Adipocyte (in vitro differentiated cells): ENCODE measurements around the gene PRKCA.
"Not testable (repeated sequence)": the region's sequence is repeated elsewhere in the genome, so short reads cannot be mapped to it uniquely, and the experiment has no call there.

ENCODE experiments used
- DNase-seq: peaks from one replicate; pipeline ENCODE4 v3.0.0-alpha.2; 2015; ENCODE audit warnings: low read depth
- H3K27me3 ChIP-seq: replicated peaks from 2 replicates; pipeline ENCODE4 v1.7.0; 2013; ENCODE audit warnings: mild to moderate bottlenecking, low read length, moderate library complexity; ENCODE audit not compliant: control insufficient read depth, insufficient read depth
- H3K36me3 ChIP-seq: 2 replicates; pipeline ENCODE4 v1.7.0; 2013; ENCODE audit warnings: low read length, mild to moderate bottlenecking, moderate library complexity; ENCODE audit not compliant: control insufficient read depth, insufficient read depth, severe bottlenecking
- H3K4me1 ChIP-seq: 2 replicates; pipeline ENCODE4 v1.7.0; 2013; ENCODE audit warnings: mild to moderate bottlenecking, low read length, moderate library complexity; ENCODE audit not compliant: control insufficient read depth, insufficient read depth
- H3K4me3 ChIP-seq: 2 replicates; pipeline ENCODE4 v1.7.0; 2013; ENCODE audit warnings: mild to moderate bottlenecking, low read length, moderate library complexity
- H3K9ac ChIP-seq: 2 replicates; pipeline ENCODE4 v1.7.0; 2013; ENCODE audit warnings: mild to moderate bottlenecking, low read length, moderate library complexity
- H3K9me3 ChIP-seq: 2 replicates; pipeline ENCODE4 v1.7.0; 2013; ENCODE audit warnings: mild to moderate bottlenecking, low read length, moderate library complexity; ENCODE audit not compliant: control insufficient read depth

Gene PRKCA

GRCh38 chr17:66447159-66447558 is 144.7 kb downstream of the PRKCA start:
- no peak overlapping the region for H3K9ac ChIP-seq
- no peak overlapping the region for H3K4me3 ChIP-seq
- DNase-seq = no peak
- H3K27me3 ChIP-seq = no peaks in the 10 kb centered on the region
- H3K4me1 ChIP-seq = no peaks in the 10 kb centered on the region
- no peaks in the 10 kb centered on the region for H3K36me3 ChIP-seq
- peaks cover 7% of the 10 kb centered on the region for H3K9me3 ChIP-seq

GRCh38 chr17:66448026-66448639 is 145.7 kb downstream of the PRKCA start:
- no peak for DNase-seq
- Histone ChIP-seq H3K27me3 (no peaks in the 10 kb centered on the region), H3K4me1 (no peaks in the 10 kb centered on the region), H3K9me3 (peaks cover 7% of the 10 kb centered on the region), H3K4me3 (no peak overlapping the region), H3K9ac (no peak overlapping the region), H3K36me3 (no peaks in the 10 kb centered on the region)

GRCh38 chr17:66449418-66449977 is 147.1 kb downstream of the PRKCA start:
- H3K4me1 ChIP-seq = no peaks in the 10 kb centered on the region
- no peak overlapping the region for H3K4me3 ChIP-seq
- no peak for DNase-seq

GRCh38 chr17:66450008-66450851 is 147.8 kb downstream of the PRKCA start:
- Histone ChIP-seq H3K36me3 (no peaks in the 10 kb centered on the region), H3K4me1 (no peaks in the 10 kb centered on the region), H3K9ac (no peak overlapping the region), H3K9me3 (peaks cover 4% of the 10 kb centered on the region), H3K4me3 (no peak overlapping the region), H3K27me3 (no peaks in the 10 kb centered on the region)
- DNase-seq = no peak

More at GRCh38 chr17:66449418-66449977, 147.1 kb downstream of the PRKCA start:
- Histone ChIP-seq H3K27me3 (no peaks in the 10 kb centered on the region), H3K9ac (no peak overlapping the region), H3K9me3 (peaks cover 7% of the 10 kb centered on the region), H3K36me3 (no peaks in the 10 kb centered on the region)

- Histone ChIP-seq H3K4me3 (no peak overlapping the region), H3K36me3 (no peaks in the 10 kb centered on the region), H3K27me3 (no peaks in the 10 kb centered on the region), H3K9me3 (no peaks in the 10 kb centered on the region), H3K4me1 (no peaks in the 10 kb centered on the region), H3K9ac (no peak overlapping the region)
- DNase-seq = no peak
Observed at GRCh38 chr17:66450852-66451158, 148.4 kb downstream of the PRKCA start.

GRCh38 chr17:66451188-66452149 is 149.1 kb downstream of the PRKCA start:
- Histone ChIP-seq H3K36me3 (no peaks in the 10 kb centered on the region), H3K4me3 (no peak overlapping the region), H3K4me1 (no peaks in the 10 kb centered on the region), H3K9me3 (no peaks in the 10 kb centered on the region), H3K9ac (no peak overlapping the region), H3K27me3 (no peaks in the 10 kb centered on the region)
- no peak for DNase-seq

- Histone ChIP-seq H3K4me3 (no peak overlapping the region), H3K27me3 (no peaks in the 10 kb centered on the region), H3K9me3 (no peaks in the 10 kb centered on the region), H3K4me1 (peaks cover 8% of the 10 kb centered on the region), H3K9ac (no peak overlapping the region), H3K36me3 (no peaks in the 10 kb centered on the region)
- DNase-seq = no peak
Observed at GRCh38 chr17:66455060-66455459, 152.6 kb downstream of the PRKCA start.

- not testable (repeated sequence) for H3K9me3 ChIP-seq, H3K27me3 ChIP-seq, DNase-seq, H3K9ac ChIP-seq, H3K36me3 ChIP-seq, H3K4me3 ChIP-seq
- peaks cover 16% of the 10 kb centered on the region for H3K4me1 ChIP-seq
Observed at GRCh38 chr17:66457499-66457898, 155.1 kb downstream of the PRKCA start.

- Histone ChIP-seq H3K9me3 (no peaks in the 10 kb centered on the region), H3K4me1 (peaks cover 23% of the 10 kb centered on the region), H3K9ac (no peak overlapping the region), H3K36me3 (no peaks in the 10 kb centered on the region), H3K4me3 (no peak overlapping the region), H3K27me3 (no peaks in the 10 kb centered on the region)
- no peak for DNase-seq
Observed at GRCh38 chr17:66458782-66459181, 156.4 kb downstream of the PRKCA start.

- peak overlapping the region; percentile 62 for H3K9ac ChIP-seq
- H3K4me1 ChIP-seq = peaks cover 23% of the 10 kb centered on the region
- H3K36me3 ChIP-seq = no peaks in the 10 kb centered on the region
- peak; percentile 98 for DNase-seq
- H3K4me3 ChIP-seq = no peak overlapping the region
- no peaks in the 10 kb centered on the region for H3K27me3 ChIP-seq
- no peaks in the 10 kb centered on the region for H3K9me3 ChIP-seq
Observed at GRCh38 chr17:66459811-66460270, 157.4 kb downstream of the PRKCA start.

GRCh38 chr17:66460558-66460957 is 158.1 kb downstream of the PRKCA start:
- Histone ChIP-seq H3K4me3 (no peak overlapping the region), H3K9me3 (no peaks in the 10 kb centered on the region), H3K36me3 (no peaks in the 10 kb centered on the region), H3K9ac (peak overlapping the region; percentile 16), H3K27me3 (no peaks in the 10 kb centered on the region), H3K4me1 (peaks cover 29% of the 10 kb centered on the region)
- DNase-seq = no peak
